ENCODE data around the gene BCAS4.
"Not testable (repeated sequence)": the region's sequence is repeated elsewhere in the genome, so short reads cannot be mapped to it uniquely, and the experiment has no call there.

Gene BCAS4

GRCh38 chr20:50771419-50772080, 23.3 kb upstream of the BCAS4 start:
- DNase-seq (ENCODE audit: low spot score) = not testable (repeated sequence)

GRCh38 chr20:50772420-50773185, 22.3 kb upstream of the BCAS4 start:
- DNase-seq (ENCODE audit: low spot score) = no peak

- no peak for DNase-seq (ENCODE audit: low spot score)
Measured at GRCh38 chr20:50774515-50774914, 20.3 kb upstream of the BCAS4 start.

GRCh38 chr20:50776122-50776817, 18.6 kb upstream of the BCAS4 start:
- no peak for DNase-seq (ENCODE audit: low spot score)

GRCh38 chr20:50777373-50777772, 17.5 kb upstream of the BCAS4 start:
- DNase-seq (ENCODE audit: low spot score) = no peak

GRCh38 chr20:50778994-50779393, 15.9 kb upstream of the BCAS4 start:
- DNase-seq (ENCODE audit: low spot score) = not testable (repeated sequence)

GRCh38 chr20:50783390-50783789, 11.5 kb upstream of the BCAS4 start:
- no peak for DNase-seq (ENCODE audit: low spot score)

GRCh38 chr20:50783903-50784302, 11.0 kb upstream of the BCAS4 start:
- no peak for DNase-seq (ENCODE audit: low spot score)

- DNase-seq (ENCODE audit: low spot score) = no peak
Measured at GRCh38 chr20:50784464-50784863, 10.4 kb upstream of the BCAS4 start.

- no peak for DNase-seq (ENCODE audit: low spot score)
Measured at GRCh38 chr20:50786703-50787102, 8.2 kb upstream of the BCAS4 start.

- DNase-seq (ENCODE audit: low spot score) = no peak
Measured at GRCh38 chr20:50787181-50787580, 7.7 kb upstream of the BCAS4 start.

GRCh38 chr20:50788045-50788991, 6.5 kb upstream of the BCAS4 start:
- no peak for DNase-seq (ENCODE audit: low spot score)

- no peak for DNase-seq (ENCODE audit: low spot score)
Measured at GRCh38 chr20:50789968-50790650, 4.8 kb upstream of the BCAS4 start.

- peak; percentile 82 for DNase-seq (ENCODE audit: low spot score)
Measured at GRCh38 chr20:50790651-50791277, 4.1 kb upstream of the BCAS4 start.

GRCh38 chr20:50792708-50793574, 1.9 kb upstream of the BCAS4 start:
- no peak for DNase-seq (ENCODE audit: low spot score)

GRCh38 chr20:50793575-50794016, 1.3 kb upstream of the BCAS4 start:
- peak; percentile 40 for DNase-seq (ENCODE audit: low spot score)

GRCh38 chr20:50794181-50794845, 548 bp upstream of the BCAS4 start:
- no peak for DNase-seq (ENCODE audit: low spot score)

GRCh38 chr20:50797142-50797541, 2.3 kb downstream of the BCAS4 start:
- DNase-seq (ENCODE audit: low spot score) = no peak

GRCh38 chr20:50798650-50799049, 3.8 kb downstream of the BCAS4 start:
- DNase-seq (ENCODE audit: low spot score) = no peak
